Keratinocyte (primary cell): ENCODE measurements around the gene TOP2A. TPM values are rescaled to one million over a fixed set of nuclear protein-coding genes. Genes with fewer than 3 reads are reported as not detected.
A peak's percentile ranks its signal among the peaks of the same experiment; 100 is the strongest.

ENCODE experiments used
- DNase-seq: peaks from one replicate; pipeline ENCODE4 v3.0.0-alpha.2; 2011; ENCODE audit warnings: low read depth, missing footprints, low spot score
- FAIRE-seq: peaks from 2 replicates; lab custom pipeline; 2011; peaks lifted over from hg19 to GRCh38; lab: Jason Lieb, UNC
- H2AFZ ChIP-seq: 2 replicates; pipeline ENCODE4 v1.6.0; 2012; ENCODE audit warnings: low read length, control low read depth, inconsistent platforms; ENCODE audit not compliant: control insufficient read depth
- H3K27ac ChIP-seq: 2 replicates; pipeline ENCODE4 v1.5.1; 2011; ENCODE audit warnings: low read length; ENCODE audit not compliant: control insufficient read depth, insufficient read depth
- H3K27me3 ChIP-seq: 3 replicates; pipeline ENCODE4 v1.6.0; 2011; ENCODE audit warnings: low read length; ENCODE audit not compliant: control insufficient read depth, insufficient read depth; ENCODE audit errors: extremely low read depth
- H3K36me3 ChIP-seq, 2 experiments: 2 replicates in 1 of 2; 3 replicates in 1 of 2; pipeline ENCODE4 v1.5.1; 2011; ENCODE audit warnings: low read length in 2 of 2, mild to moderate bottlenecking in 1 of 2; ENCODE audit not compliant: control insufficient read depth in 2 of 2, insufficient read depth in 2 of 2; ENCODE audit errors: extremely low read depth in 1 of 2
- H3K4me1 ChIP-seq: 3 replicates; pipeline ENCODE4 v1.5.1; 2011; ENCODE audit warnings: low read length; ENCODE audit not compliant: control insufficient read depth, insufficient read depth; ENCODE audit errors: extremely low read depth
- H3K4me2 ChIP-seq: 3 replicates; pipeline ENCODE4 v1.6.0; 2011; ENCODE audit warnings: low read depth, low read length; ENCODE audit not compliant: control insufficient read depth, insufficient read depth; ENCODE audit errors: extremely low read depth
- H3K4me3 ChIP-seq, 3 experiments: fragments of 200-600 bp in 1 of 3; sonication (generic) in 1 of 3; 2 replicates in 2 of 3; 3 replicates in 1 of 3; pipeline ENCODE4 v1.5.1; 2011 to 2016; ENCODE audit warnings: low read length in 3 of 3, mild to moderate bottlenecking in 3 of 3, control low read depth in 2 of 3, inconsistent platforms in 1 of 3, low read depth in 1 of 3, mixed read lengths in 1 of 3, mixed run types in 1 of 3, moderate library complexity in 1 of 3; ENCODE audit not compliant: control insufficient read depth in 2 of 3, insufficient read depth in 2 of 3; ENCODE audit errors: extremely low read depth in 1 of 3
- H3K79me2 ChIP-seq: 2 replicates; pipeline ENCODE4 v1.6.0; 2012; ENCODE audit warnings: low read length; ENCODE audit not compliant: control insufficient read depth, insufficient read depth
- H3K9ac ChIP-seq: 3 replicates; pipeline ENCODE4 v1.6.0; 2011; ENCODE audit warnings: low read length; ENCODE audit not compliant: control insufficient read depth, insufficient read depth; ENCODE audit errors: extremely low read depth
- H3K9me1 ChIP-seq: 3 replicates; pipeline ENCODE4 v1.6.0; 2011; ENCODE audit warnings: low read length; ENCODE audit not compliant: control insufficient read depth, insufficient read depth; ENCODE audit errors: extremely low read depth
- H3K9me3 ChIP-seq: 2 replicates; pipeline ENCODE4 v1.5.1; 2012; ENCODE audit warnings: low read depth, low read length; ENCODE audit not compliant: control insufficient read depth
- H4K20me1 ChIP-seq: 3 replicates; pipeline ENCODE4 v1.6.0; 2011; ENCODE audit warnings: low read length; ENCODE audit not compliant: control insufficient read depth, insufficient read depth; ENCODE audit errors: extremely low read depth
- CTCF ChIP-seq, 3 experiments: IDR thresholded peaks in 1 of 3; conservative IDR thresholded peaks in 1 of 3; optimal IDR thresholded peaks in 1 of 3; 2 replicates in 2 of 3; 3 replicates in 1 of 3; pipeline versions ENCODE3 to v1.5.1; 2011; ENCODE audit warnings: low read length in 3 of 3, mild to moderate bottlenecking in 3 of 3, moderate library complexity in 2 of 3, control low read depth in 1 of 3, inconsistent platforms in 1 of 3; ENCODE audit not compliant: insufficient read depth in 2 of 3; ENCODE audit errors: extremely low read depth in 1 of 3
- EZH2 ChIP-seq: IDR thresholded peaks from one replicate; pipeline ENCODE4 v1.6.1; 2012; ENCODE audit warnings: inconsistent platforms, mild to moderate bottlenecking, low read length, moderate library complexity
- dilution Hi-C: fragments of 300-500 bp; cut with MboI; formaldehyde crosslinking; loops from one replicate; pipeline ENCODE4 v1.7.0; 2020; ENCODE audit warnings: low sequenced_read_pairs; ENCODE audit not compliant: extremely low pct_ligation_motif_present
- polyA plus RNA-seq, 5 experiments: library from polyadenylated mRNA; depleted of rRNA in 3 of 5; stranded (reverse) in 3 of 5; stranded (forward) in 1 of 5; unstranded in 1 of 5; fragments of >200 nt; gene quantifications; 1 replicate in 1 of 5; 2 replicates in 3 of 5; 3 replicates in 1 of 5; pipeline versions ENCODE4 v1.2.1 to v1.2.3, GENCODE V29; 2011 to 2012; ENCODE audit warnings: missing spikeins in 2 of 5, low read depth in 1 of 5, low replicate concordance in 1 of 5

The TOP2A gene
- polyA plus RNA-seq, 1 donor (not counting 4 experiments of a cell fraction or from before 2014, with no cell fraction given), result 45.0 TPM

DNA sequence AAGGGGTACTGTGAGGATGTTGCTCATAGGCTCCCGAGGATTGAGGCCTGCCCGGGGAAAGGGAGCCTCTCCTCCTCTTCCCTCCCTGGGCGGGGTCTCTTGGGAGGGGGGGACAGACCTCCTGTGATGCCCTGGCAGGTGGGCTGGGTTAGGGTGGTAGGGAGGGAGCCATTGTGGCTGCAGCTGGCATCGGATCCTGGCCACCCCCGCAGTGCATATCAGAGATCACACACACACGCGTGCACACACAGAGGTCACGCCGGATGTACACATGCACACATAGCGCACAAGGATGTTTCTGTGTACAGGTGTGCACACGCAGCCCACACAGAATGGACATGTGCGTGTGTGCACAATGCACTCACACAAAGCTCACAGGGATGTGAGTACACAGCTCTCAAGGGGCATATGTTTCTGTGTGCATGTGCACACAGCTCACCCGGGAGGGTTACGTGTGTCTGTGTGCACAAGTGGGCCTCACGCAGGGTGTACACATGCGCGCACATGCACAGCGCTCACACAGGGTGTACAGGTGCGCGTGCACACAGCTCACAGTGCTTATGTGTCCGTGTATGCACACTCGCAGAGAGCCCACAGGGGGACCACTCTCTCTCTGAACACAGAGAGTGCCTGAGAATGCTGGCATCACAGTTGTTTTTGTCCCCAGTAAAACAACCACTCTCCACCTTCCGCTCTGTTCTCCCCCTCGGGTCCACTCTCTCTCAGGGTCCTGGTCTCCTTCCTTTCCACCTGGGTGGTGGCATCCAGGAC is 55.6 kb downstream of the TOP2A start:
- DNase-seq (no peak), FAIRE-seq (no peak)
- no peaks in the 10 kb centered on the region for H3K9me3 ChIP-seq
- H3K9ac ChIP-seq, result no peak overlapping the region
- peak overlapping the region; percentile 83 for H3K4me2 ChIP-seq
- no peak overlapping the region for H2AFZ ChIP-seq
- H3K9me1 ChIP-seq, result no peaks in the 10 kb centered on the region
- peak overlapping the region in 2 of 3 experiments; percentile 45 to 49 for H3K4me3 ChIP-seq
- no peak overlapping the region for H3K27ac ChIP-seq
- TF ChIP-seq CTCF (optimal IDR thresholded peaks at IDR 0.05 in 1 of 3, IDR thresholded peaks at IDR 0.05 in 1 of 3, conservative IDR thresholded peaks at IDR 0.05 in 1 of 3; ENCODE audit: extremely low read depth in 1 of 3, insufficient read depth in 2 of 3, low read length in 3 of 3), result no peak
- no peak for TF ChIP-seq EZH2
- H3K4me1 ChIP-seq, result peaks cover 3% of the 10 kb centered on the region
- no peaks in the 10 kb centered on the region for H3K27me3 ChIP-seq
- no peaks in the 10 kb centered on the region for H4K20me1 ChIP-seq
- no peaks in the 10 kb centered on the region for H3K36me3 ChIP-seq
- dilution Hi-C loops, result loop anchor here (5.0 kb wide), 1 partner anchor 60 kb away; no protein-coding TSS in a partner anchor
- no peaks in the 10 kb centered on the region for H3K79me2 ChIP-seq

DNA sequence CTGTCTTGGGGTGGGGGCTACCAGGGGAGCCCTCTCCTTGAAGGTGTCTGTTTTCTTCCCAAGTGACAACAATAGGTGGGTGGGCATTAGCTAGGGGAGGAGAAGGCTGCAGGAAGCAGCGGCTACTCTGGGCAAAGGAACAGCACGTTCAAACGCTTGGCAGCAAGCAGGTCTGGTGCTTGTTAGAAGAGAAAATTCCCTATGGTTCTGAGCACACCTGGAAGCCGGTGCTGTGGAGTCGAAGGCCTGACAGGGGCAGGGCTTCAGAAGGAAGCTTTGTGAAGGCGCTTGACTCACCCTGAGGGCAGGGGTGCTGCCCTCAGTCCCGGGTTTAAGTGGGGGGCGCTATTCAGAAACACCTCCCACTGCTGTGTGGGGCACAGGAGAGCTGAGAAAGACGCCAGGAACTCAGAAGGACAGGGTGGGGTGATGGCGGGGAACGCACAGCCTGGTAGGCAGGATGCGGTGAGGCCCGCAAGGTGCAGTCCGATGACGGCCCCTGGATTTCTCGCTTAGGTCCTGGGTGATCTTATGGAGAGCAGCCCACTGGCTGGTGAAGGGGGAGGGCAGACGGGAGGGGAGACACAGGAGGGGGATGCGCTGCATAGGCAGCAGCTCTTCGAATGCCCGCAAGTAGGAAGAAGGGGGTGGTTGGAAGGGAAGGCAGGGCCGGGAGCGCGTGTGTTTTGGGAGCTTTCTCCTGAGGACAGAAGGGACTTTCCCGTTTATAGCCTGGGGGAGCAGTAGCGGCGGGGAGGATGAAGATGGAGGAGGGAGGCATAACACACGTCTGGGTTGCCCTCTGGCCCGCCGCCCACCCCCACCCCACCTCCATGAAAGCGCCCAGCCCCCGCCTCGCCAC is 56.4 kb downstream of the TOP2A start:
- Histone ChIP-seq H3K36me3 (no peaks in the 10 kb centered on the region), H4K20me1 (no peaks in the 10 kb centered on the region), H3K4me1 (peaks cover 3% of the 10 kb centered on the region), H3K79me2 (no peaks in the 10 kb centered on the region), H2AFZ (no peak overlapping the region), H3K9me1 (no peaks in the 10 kb centered on the region), H3K4me3 (no peak overlapping the region), H3K27ac (no peak overlapping the region), H3K9ac (no peak overlapping the region), H3K27me3 (no peaks in the 10 kb centered on the region), H3K4me2 (no peak overlapping the region), H3K9me3 (no peaks in the 10 kb centered on the region)
- TF ChIP-seq CTCF (optimal IDR thresholded peaks at IDR 0.05 in 1 of 3, IDR thresholded peaks at IDR 0.05 in 1 of 3, conservative IDR thresholded peaks at IDR 0.05 in 1 of 3; ENCODE audit: extremely low read depth in 1 of 3, insufficient read depth in 2 of 3, low read length in 3 of 3) (no peak), EZH2 (no peak)
- dilution Hi-C loops, result loop anchor here (5.0 kb wide), 1 partner anchor 59 kb away; no protein-coding TSS in a partner anchor
- no peak for FAIRE-seq
- no peak for DNase-seq
